Kidney (tissue), 14 donors: ENCODE results near the gene AK6. TPM values are rescaled to one million over a fixed set of nuclear protein-coding genes. Genes with fewer than 3 reads are reported as not detected.

Experiments
- DNase-seq, 5 donors: peaks; one replicate each; pipeline ENCODE4 v3.0.0-alpha.2; 2013 to 2020
- FAIRE-seq: peaks from 2 replicates; lab custom pipeline; 2012; peaks lifted over from hg19 to GRCh38; lab: Jason Lieb, UNC
- H3K27ac ChIP-seq, 2 donors: one replicate each; pipeline ENCODE4 v1.7.0; 2013; ENCODE audit warnings: low read depth in 2 of 2, low read length in 2 of 2, inconsistent platforms in 1 of 2
- H3K27me3 ChIP-seq: one replicate; pipeline ENCODE4 v1.7.1; 2013; ENCODE audit warnings: low read length, inconsistent platforms; ENCODE audit not compliant: control insufficient read depth, insufficient read depth
- H3K36me3 ChIP-seq, 3 donors: one replicate each; pipeline versions ENCODE4 v1.7.0 to v1.7.1; 2013; ENCODE audit warnings: low read length in 3 of 3, control low read depth in 1 of 3, inconsistent platforms in 1 of 3; ENCODE audit not compliant: insufficient read depth in 3 of 3, control insufficient read depth in 2 of 3
- H3K4me1 ChIP-seq, 3 donors: one replicate each; pipeline versions ENCODE4 v1.7.0 to v1.7.1; 2013; ENCODE audit warnings: low read length in 3 of 3, inconsistent platforms in 1 of 3, low read depth in 1 of 3; ENCODE audit not compliant: control insufficient read depth in 2 of 3, insufficient read depth in 2 of 3
- H3K4me3 ChIP-seq, 3 donors: one replicate each; pipeline versions ENCODE4 v1.7.0 to v1.8.1; 2013; ENCODE audit warnings: low read length in 3 of 3, control low read depth in 1 of 3, inconsistent platforms in 1 of 3
- H3K9ac ChIP-seq, 3 donors: one replicate each; pipeline versions ENCODE4 v1.7.0 to v1.7.1; 2013; ENCODE audit warnings: low read length in 3 of 3, control low read depth in 1 of 3, inconsistent platforms in 1 of 3
- H3K9me3 ChIP-seq, 3 donors: one replicate each; pipeline versions ENCODE4 v1.7.0 to v1.7.1; 2013; ENCODE audit warnings: low read length in 3 of 3, control low read depth in 1 of 3, inconsistent platforms in 1 of 3; ENCODE audit not compliant: control insufficient read depth in 2 of 3, insufficient read depth in 1 of 3
- CTCF ChIP-seq: IDR thresholded peaks from 3 replicates; pipeline ENCODE4 v1.5.1; 2012; ENCODE audit warnings: mild to moderate bottlenecking, moderate library complexity, borderline replicate concordance; ENCODE audit not compliant: insufficient read depth; ENCODE audit errors: extremely low read depth
- intact Hi-C: fragments of 100-400 bp; cut with DNase I; formaldehyde crosslinking; loops from one replicate; pipeline ENCODE4 v1.11.1; 2022
- polyA plus RNA-seq: library from polyadenylated mRNA; stranded (reverse); fragments of 350-450 nt; fragmentation: Illumina TruSeq; extraction: RNeasy Lipid Tissue Mini Kit (QIAGEN cat#74804); gene quantifications from one replicate; pipeline ENCODE4 v1.2.3, GENCODE V29; 2014; ENCODE audit warnings: low read depth, low replicate concordance; ENCODE audit not compliant: insufficient read depth
- total RNA-seq: library from RNA; stranded (reverse); fragmentation: NEBNext Ultra II Directional; extraction: Animal tissue kit (Norgen Biotek cat#: 25700); gene quantifications from one replicate; pipeline ENCODE4 v1.2.1, GENCODE V29; 2021
- donor health status: control.
- donor health status: control.
- donor health status: control.
- donor health status: control.
- donor health status: control.
- donor health status: DM: yes; HTN: yes; CAD: no.
- donor health status: Normal renal cell carcinoma (clear cell type).

AK6 gene
- total and polyA plus RNA-seq, 2 donors from 2014 or later = 31.1 to 73.7 TPM

GRCh38 chr5:69350664-69351063 lies 18.7 kb downstream of the AK6 start:
- Histone ChIP-seq H3K9ac (no peak overlapping the region), H3K27ac (no peak overlapping the region), H3K4me3 (no peak overlapping the region), H3K27me3 (no peaks in the 10 kb centered on the region), H3K36me3 (peaks cover 4 to 16% (median 10%) of the 10 kb centered on the region in 3 donors), H3K4me1 (no peaks in the 10 kb centered on the region), H3K9me3 (no peaks in the 10 kb centered on the region)
- intact Hi-C loops = no loop called here
- DNase-seq (no peak), FAIRE-seq (no peak)
- TF ChIP-seq CTCF = no peak

GRCh38 chr5:69343083-69343482 lies 26.2 kb downstream of the AK6 start:
- no peak overlapping the region for H3K27ac ChIP-seq
- no peak for TF ChIP-seq CTCF
- no peak overlapping the region for H3K9ac ChIP-seq
- H3K4me1 ChIP-seq = no peaks in the 10 kb centered on the region
- H3K36me3 ChIP-seq = no peaks in the 10 kb centered on the region
- no peaks in the 10 kb centered on the region for H3K27me3 ChIP-seq
- DNase-seq (no peak), FAIRE-seq (no peak)
- no peak overlapping the region for H3K4me3 ChIP-seq
- intact Hi-C loops = no loop called here
- no peaks in the 10 kb centered on the region for H3K9me3 ChIP-seq

- Histone ChIP-seq H3K36me3 (no peaks in the 10 kb centered on the region), H3K4me1 (no peaks in the 10 kb centered on the region), H3K9me3 (no peaks in the 10 kb centered on the region), H3K9ac (no peak overlapping the region), H3K4me3 (no peak overlapping the region), H3K27ac (no peak overlapping the region), H3K27me3 (no peaks in the 10 kb centered on the region)
- no peak for DNase-seq
- TF ChIP-seq CTCF = no peak
- no peak for FAIRE-seq
- intact Hi-C loops = no loop called here
Observed at GRCh38 chr5:69341520-69342161, 27.7 kb downstream of the AK6 start.
